ENCODE results near the gene STIM2.
"Not testable (repeated sequence)": the region's sequence is repeated elsewhere in the genome, so short reads cannot be mapped to it uniquely, and the experiment has no call there.

STIM2 gene

GRCh38 chr4:27013012-27013411 lies 152.4 kb downstream of the STIM2 start:
- no peak overlapping the region for H3K27ac ChIP-seq

GRCh38 chr4:27016551-27016950 lies 155.9 kb downstream of the STIM2 start:
- Histone ChIP-seq H3K27ac (no peak overlapping the region), H3K4me3 (no peak overlapping the region)

More at GRCh38 chr4:27013012-27013411, 152.4 kb downstream of the STIM2 start:
- H3K4me3 ChIP-seq = no peak overlapping the region

DNA sequence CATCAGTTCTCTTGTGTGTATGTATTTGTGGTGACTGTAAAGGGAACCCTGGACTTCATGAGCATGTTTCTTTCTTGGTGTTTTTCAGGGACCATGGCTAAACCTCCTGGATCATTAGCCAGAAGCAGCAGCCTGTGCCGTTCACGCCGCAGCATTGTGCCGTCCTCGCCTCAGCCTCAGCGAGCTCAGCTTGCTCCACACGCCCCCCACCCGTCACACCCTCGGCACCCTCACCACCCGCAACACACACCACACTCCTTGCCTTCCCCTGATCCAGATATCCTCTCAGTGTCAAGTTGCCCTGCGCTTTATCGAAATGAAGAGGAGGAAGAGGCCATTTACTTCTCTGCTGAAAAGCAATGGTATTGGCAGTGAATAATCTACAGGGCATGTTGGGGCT lies 157.0 kb downstream of the STIM2 start:
- no peak overlapping the region for H3K4me3 ChIP-seq
- H3K27ac ChIP-seq = no peak overlapping the region

- H3K27ac ChIP-seq = no peak overlapping the region
Observed at GRCh38 chr4:27018076-27018475, 157.4 kb downstream of the STIM2 start.

DNA sequence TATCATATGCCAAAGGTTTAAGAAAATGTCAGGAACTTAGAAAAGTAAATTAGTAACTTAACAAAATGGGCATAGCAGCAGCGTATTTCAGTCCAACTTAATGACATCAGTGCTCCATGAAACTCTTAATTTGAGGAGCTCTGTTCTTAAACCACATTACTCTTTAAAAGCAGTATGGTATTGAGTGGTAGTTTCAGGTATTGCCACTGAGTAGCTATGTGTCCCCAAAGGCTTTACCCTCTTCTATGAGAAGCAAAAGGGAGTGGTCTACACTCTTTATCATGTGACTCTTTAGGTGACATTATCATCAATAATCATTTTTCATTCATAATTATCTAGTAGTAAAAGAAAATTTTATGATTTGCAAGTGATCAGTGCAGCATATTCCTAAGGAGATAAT lies 158.3 kb downstream of the STIM2 start:
- H3K27ac ChIP-seq = no peak overlapping the region
- no peak overlapping the region for H3K4me3 ChIP-seq

More at GRCh38 chr4:27018076-27018475, 157.4 kb downstream of the STIM2 start:
- no peak overlapping the region for H3K4me3 ChIP-seq

GRCh38 chr4:27019766-27020165 lies 159.1 kb downstream of the STIM2 start:
- Histone ChIP-seq H3K27ac (no peak overlapping the region), H3K4me3 (no peak overlapping the region)

GRCh38 chr4:27020203-27020602 lies 159.6 kb downstream of the STIM2 start:
- no peak overlapping the region for H3K4me3 ChIP-seq
- no peak overlapping the region for H3K27ac ChIP-seq

DNA sequence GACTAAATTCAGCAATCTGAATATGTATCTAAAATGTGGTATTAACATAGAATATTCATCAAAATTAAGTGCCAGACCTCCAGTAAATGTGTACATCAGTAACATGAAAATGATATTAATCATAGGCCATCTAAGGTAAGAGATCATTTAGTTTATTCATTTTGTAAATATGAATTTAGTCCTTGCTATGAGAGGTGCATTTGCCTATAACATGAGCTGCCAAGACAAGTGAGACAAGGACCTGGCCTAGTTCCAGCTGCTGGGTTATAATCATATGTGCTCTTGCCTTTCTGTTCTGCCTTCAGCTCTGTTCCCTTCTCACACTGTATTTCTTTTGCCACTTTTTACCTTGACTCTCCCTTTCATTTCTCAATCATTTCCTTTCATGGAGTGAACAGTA lies 160.0 kb downstream of the STIM2 start:
- H3K4me3 ChIP-seq = no peak overlapping the region
- no peak overlapping the region for H3K27ac ChIP-seq

DNA sequence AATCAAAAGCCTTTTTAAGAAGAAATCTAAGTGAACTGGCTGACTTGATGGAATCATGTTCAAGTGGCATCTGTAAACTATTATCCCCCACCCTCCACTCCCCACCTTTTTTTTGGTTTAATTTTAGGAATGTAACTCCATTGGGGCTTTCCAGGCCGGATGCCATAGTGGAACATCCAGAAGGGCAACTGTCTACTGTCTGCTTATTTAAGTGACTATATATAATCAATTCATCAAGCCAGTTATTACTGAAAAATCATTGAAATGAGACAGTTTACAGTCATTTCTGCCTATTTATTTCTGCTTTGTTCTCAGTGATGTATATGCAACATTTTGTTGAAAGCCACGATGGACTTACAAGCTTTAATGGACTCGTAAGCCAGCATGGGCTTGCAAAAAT lies 162.3 kb downstream of the STIM2 start:
- H3K4me3 ChIP-seq = no peak overlapping the region
- no peak overlapping the region for H3K27ac ChIP-seq

GRCh38 chr4:27023366-27023765 lies 162.7 kb downstream of the STIM2 start:
- no peak overlapping the region for H3K4me3 ChIP-seq
- no peak overlapping the region for H3K27ac ChIP-seq

- H3K4me3 ChIP-seq = no peak overlapping the region
- H3K27ac ChIP-seq = no peak overlapping the region
Observed at GRCh38 chr4:27024805-27025204, 164.2 kb downstream of the STIM2 start.

DNA sequence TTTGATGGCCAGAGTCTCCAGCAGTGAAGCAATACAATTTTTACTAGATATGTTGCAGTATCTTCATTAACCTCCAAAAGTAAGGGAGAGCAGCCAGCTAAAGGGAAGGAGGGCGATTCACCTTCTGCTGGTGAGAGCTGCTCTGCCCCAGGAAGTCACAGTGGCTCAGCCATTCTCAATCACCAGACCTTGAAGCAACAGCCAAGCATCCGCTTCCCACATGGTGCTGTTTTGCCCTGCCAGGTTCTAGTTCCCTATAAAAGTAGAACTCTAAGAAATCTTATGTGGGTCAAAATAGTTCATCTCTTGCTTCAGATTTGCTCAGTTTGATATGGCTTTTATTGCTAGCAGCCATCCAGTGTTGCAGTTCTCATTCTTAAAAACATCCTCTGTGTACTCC lies 166.8 kb downstream of the STIM2 start:
- Histone ChIP-seq H3K4me3 (no peak overlapping the region), H3K27ac (no peak overlapping the region)

DNA sequence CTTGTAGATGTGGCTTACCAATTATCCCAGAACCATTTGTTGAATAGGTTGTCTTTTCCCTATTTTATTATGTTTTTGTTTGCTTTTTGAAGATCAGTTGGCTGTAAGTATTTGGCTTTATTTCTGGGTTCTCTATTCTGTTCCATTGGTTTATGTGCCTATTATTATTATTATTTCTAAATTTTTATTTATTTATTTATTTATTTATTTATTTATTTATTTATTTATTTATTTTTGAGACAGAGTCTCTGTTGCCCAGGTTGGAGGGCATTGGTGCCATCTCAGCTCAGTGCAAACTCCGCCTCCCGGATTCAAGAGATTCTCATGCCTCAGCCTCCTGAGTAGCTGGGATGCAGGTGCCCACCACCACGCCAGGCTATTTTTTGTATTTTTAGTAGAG lies 174.5 kb downstream of the STIM2 start:
- H3K27ac ChIP-seq, H3K4me3 ChIP-seq: not testable (repeated sequence)

GRCh38 chr4:27040356-27040755 lies 179.7 kb downstream of the STIM2 start:
- no peak overlapping the region for H3K27ac ChIP-seq
- H3K4me3 ChIP-seq = no peak overlapping the region

GRCh38 chr4:27042411-27042810 lies 181.8 kb downstream of the STIM2 start:
- Histone ChIP-seq H3K27ac (no peak overlapping the region), H3K4me3 (no peak overlapping the region)

GRCh38 chr4:27043200-27043599 lies 182.6 kb downstream of the STIM2 start:
- Histone ChIP-seq H3K27ac (no peak overlapping the region), H3K4me3 (no peak overlapping the region)

DNA sequence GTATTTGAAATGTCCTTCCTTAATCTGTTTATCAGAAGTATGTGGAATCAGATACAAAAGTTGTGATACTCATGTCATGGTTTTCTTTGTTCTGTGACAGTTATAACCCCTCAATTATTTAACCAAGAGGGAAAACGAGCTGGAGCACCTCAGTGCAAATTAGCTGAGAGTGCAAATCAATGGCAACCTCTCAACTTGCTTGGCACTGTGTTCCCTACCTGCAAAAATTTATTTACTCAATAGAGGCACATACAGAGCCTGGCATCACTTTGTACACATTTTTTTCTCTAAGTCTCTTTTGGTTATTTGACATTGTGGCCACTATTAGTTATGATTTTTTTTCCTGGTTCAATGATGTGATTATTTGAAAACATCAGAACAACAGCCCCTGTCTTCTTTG lies 186.2 kb downstream of the STIM2 start:
- Histone ChIP-seq H3K4me3 (no peak overlapping the region), H3K27ac (no peak overlapping the region)

DNA sequence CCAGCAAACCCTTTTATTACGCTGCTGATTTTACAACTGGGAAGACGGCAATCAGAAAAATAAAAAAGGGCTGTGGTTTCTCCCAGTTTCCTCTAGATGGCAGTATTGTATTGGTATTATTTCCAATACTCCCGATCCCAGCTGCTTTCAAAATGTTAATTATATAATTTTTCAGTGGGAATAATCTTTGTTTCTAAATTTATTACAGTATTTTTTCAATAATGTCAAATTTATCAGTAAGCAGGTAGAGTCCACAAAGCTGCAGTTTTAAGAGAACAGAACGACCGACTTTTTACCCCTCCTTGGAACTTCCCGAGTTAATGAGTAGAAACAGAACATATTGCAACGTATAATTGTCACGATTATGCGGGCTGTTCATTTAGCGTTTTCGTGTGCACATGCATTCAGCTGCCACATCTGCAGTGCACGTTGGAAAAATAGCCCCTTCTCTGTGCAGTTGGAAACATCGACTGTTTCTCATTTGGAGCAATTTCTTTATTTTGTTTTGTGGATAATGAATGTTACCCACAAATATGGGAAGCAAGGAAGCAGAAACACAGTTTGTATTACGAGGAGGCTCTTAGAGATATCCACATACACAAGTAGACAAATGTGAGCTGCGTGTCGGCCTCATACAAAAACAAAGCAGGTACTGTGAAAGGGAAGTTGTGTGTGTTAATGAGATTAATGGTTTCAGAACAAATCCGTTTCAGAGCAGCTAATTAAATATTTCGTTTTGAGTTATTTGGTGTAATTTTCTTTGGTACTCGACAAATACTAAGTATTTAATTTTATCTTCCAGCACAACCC lies 188.0 kb downstream of the STIM2 start:
- H3K27ac ChIP-seq = no peak overlapping the region
- peak overlapping the region in 2 of 7 experiments; percentile 15 to 28 for H3K4me3 ChIP-seq

DNA sequence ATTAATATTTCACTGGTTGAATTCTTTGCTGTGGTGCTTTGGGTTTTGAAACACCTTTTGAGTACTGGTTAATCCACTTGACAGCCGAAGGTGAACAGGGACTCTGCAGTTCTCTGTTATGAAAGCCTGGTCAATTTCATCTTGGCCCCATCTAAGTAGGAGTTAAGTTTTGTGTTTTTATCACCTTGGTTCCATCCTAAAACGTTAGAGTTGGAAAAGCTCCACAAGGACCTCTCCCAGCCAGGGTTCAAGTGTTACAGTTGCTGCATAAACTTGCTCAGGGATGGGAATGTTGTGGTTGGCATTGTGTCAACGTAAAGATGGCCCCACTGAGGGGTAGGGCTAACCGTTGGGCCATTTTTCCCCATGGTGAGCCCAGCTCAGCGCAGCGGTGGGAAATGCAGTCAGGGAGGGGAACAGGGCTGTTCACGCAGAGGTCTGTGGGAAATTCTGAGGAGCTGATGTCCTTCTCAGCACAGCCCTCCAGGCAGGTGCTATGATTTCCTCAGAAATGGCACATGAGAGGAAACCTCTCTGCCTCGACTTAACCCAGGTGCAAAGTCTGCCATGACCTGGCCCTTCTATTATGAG lies 188.7 kb downstream of the STIM2 start:
- H3K4me3 ChIP-seq = no peak overlapping the region
- no peak overlapping the region for H3K27ac ChIP-seq

DNA sequence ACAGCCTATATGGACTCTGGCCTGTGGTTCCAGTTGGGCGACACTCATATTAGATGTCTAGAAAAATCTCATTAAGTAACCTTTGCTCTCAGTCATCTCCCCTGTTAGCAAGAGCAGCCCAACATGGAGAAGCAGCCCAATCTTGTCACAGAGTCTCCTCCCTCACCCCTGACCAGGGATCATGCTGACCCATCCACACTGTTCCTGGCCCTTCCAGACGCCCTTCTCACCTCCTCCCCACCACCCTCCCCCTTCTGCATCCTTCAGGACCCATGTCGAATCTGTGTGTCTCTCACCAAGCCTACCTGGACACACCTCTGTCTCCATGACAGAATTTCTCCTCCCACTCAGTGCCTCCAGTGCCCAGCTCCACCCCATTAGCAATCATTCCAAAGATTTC lies 190.1 kb downstream of the STIM2 start:
- H3K27ac ChIP-seq = no peak overlapping the region

GRCh38 chr4:27055221-27055760 lies 194.7 kb downstream of the STIM2 start:
- H3K27ac ChIP-seq = no peak overlapping the region
- H3K4me3 ChIP-seq = no peak overlapping the region

More for the DNA sequence above, 190.1 kb downstream of the STIM2 start:
- no peak overlapping the region for H3K4me3 ChIP-seq

Data from skin epidermis (tissue), 12 donors.